ENCODE data around the gene AMIGO1.

AMIGO1 gene

DNA sequence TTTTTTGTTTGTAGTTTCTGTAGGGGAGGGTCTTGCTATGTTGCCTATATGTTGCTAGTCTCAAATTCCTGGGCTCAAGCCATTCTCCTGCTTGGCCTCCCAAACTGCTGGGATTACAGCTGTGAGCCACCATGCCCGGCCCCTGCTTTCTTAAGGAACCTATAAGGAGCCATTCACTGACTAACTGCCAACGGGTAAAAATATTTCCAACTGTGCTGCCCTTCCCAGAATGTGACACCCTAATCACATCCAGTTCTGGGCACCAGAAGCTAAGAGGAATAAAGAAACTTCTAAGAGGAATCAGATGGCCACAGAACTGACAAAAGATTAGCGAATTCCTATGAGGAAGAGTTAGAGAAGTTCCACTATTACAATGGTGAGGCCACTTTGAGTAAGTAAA lies 36.7 kb downstream of the AMIGO1 start:
- TF ChIP-seq, protein P1, sequence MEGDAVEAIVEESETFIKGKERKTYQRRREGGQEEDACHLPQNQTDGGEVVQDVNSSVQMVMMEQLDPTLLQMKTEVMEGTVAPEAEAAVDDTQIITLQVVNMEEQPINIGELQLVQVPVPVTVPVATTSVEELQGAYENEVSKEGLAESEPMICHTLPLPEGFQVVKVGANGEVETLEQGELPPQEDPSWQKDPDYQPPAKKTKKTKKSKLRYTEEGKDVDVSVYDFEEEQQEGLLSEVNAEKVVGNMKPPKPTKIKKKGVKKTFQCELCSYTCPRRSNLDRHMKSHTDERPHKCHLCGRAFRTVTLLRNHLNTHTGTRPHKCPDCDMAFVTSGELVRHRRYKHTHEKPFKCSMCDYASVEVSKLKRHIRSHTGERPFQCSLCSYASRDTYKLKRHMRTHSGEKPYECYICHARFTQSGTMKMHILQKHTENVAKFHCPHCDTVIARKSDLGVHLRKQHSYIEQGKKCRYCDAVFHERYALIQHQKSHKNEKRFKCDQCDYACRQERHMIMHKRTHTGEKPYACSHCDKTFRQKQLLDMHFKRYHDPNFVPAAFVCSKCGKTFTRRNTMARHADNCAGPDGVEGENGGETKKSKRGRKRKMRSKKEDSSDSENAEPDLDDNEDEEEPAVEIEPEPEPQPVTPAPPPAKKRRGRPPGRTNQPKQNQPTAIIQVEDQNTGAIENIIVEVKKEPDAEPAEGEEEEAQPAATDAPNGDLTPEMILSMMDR (IDR thresholded peaks at IDR 0.05; ENCODE audit: low read depth, low read length, missing control alignments), result no peak
- no peak for DNase-seq (ENCODE audit: low read depth)
- in situ Hi-C loops (cut with HindIII; ENCODE audit: low sequenced_read_pairs), result no loop called here
- no peak overlapping the region for H3K4me3 ChIP-seq (ENCODE audit: low read depth, low read length)

DNA sequence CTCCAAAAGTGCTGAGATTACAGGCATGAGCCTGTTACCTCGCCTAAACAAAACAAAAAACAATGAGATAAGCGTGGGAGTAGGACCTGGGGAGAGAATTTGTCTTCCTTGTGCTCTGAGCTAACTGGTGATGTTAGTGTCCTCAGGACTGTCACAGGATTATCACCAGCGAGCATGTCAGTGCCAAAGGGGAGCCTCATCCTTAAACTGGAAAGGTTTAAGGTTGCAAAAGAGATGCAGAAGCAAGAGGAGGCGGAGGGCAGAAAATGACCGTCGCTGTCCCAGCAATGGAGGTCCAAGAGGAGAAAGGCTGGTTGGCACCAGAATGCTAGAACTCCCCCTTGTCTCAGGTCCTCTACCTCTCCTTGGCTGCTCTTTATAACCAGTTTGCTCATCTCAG lies 39.3 kb downstream of the AMIGO1 start:
- in situ Hi-C loops (cut with HindIII; ENCODE audit: low sequenced_read_pairs), result no loop called here
- no peak for DNase-seq (ENCODE audit: low read depth)

DNA sequence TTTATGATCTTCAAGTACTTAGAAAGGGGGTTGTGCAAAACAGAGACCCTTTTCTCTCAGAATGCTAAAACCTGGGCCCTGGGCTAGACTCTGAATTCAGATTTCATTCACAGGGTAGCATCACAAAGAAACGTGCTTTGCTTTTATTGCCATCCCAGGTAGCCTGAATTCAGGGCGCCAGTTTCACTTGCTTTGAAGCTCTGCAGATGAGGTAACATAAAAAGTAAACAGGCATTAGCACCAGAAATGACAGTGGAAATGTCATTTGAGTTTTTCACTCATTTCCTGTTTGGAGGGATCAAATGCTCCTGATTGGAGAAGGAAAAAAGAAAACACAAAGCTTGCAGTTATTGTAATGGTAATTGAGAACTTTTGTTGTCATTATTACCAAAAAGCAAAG lies 40.6 kb downstream of the AMIGO1 start:
- no peak overlapping the region for H3K4me3 ChIP-seq (ENCODE audit: low read depth, low read length)
- TF ChIP-seq, protein P1 (IDR thresholded peaks at IDR 0.05; ENCODE audit: low read depth, low read length, missing control alignments), result no peak
- in situ Hi-C loops (cut with HindIII; ENCODE audit: low sequenced_read_pairs), result no loop called here
- DNase-seq (ENCODE audit: low read depth), result no peak

More for the DNA sequence above, 39.3 kb downstream of the AMIGO1 start:
- TF ChIP-seq, protein P1 (IDR thresholded peaks at IDR 0.05; ENCODE audit: low read depth, low read length, missing control alignments), result no peak
- no peak overlapping the region for H3K4me3 ChIP-seq (ENCODE audit: low read depth, low read length)

DNA sequence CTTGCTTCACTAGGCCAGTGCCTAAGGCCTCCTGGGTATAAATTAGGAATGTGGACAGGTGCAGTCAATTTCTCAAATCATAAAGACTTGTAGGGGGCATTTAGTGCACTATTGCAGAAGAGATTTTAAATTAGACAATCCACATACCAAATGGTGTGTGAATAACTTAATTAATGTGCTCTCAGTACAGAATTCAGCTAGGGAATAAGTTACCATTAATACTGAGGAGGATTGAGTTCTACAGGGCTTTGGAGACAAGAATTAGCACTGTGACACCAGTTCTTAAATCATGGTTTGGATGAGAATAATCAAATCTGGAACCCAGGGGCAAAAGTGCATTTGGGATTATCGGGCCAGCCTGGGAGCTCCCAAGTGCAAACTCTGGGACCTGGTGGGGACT lies 41.5 kb downstream of the AMIGO1 start:
- in situ Hi-C loops (cut with HindIII; ENCODE audit: low sequenced_read_pairs), result no loop called here
- no peak for DNase-seq (ENCODE audit: low read depth)
- H3K4me3 ChIP-seq (ENCODE audit: low read depth, low read length), result no peak overlapping the region
- TF ChIP-seq, protein P1 (IDR thresholded peaks at IDR 0.05; ENCODE audit: low read depth, low read length, missing control alignments), result no peak

DNA sequence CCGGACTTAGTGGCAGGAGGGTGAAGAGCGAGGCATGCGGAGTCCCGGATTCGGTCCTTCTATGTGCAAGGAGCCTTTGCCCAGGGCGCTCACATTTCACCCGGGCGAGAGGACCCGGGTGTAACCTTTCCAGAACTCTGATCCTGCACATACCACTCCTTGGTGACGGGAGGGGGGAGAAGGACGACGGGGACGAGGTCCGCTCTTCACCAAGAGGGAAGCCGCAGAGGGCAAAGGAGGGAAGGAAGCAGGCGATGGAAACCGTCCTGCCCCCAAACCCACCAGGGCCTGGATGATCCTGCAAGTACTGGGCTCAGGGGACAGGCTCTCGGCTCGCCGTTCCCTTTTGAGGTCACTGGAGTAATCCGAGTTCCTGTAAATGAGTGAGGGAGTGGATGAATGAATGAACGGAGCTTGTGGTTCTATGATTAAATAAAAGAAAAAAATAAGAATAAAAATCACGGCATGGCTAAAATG lies 42.2 kb downstream of the AMIGO1 start:
- no peak overlapping the region for H3K4me3 ChIP-seq (ENCODE audit: low read depth, low read length)
- DNase-seq (ENCODE audit: low read depth), result no peak
- TF ChIP-seq, protein P1 (IDR thresholded peaks at IDR 0.05; ENCODE audit: low read depth, low read length, missing control alignments), result no peak
- in situ Hi-C loops (cut with HindIII; ENCODE audit: low sequenced_read_pairs), result no loop called here

DNA sequence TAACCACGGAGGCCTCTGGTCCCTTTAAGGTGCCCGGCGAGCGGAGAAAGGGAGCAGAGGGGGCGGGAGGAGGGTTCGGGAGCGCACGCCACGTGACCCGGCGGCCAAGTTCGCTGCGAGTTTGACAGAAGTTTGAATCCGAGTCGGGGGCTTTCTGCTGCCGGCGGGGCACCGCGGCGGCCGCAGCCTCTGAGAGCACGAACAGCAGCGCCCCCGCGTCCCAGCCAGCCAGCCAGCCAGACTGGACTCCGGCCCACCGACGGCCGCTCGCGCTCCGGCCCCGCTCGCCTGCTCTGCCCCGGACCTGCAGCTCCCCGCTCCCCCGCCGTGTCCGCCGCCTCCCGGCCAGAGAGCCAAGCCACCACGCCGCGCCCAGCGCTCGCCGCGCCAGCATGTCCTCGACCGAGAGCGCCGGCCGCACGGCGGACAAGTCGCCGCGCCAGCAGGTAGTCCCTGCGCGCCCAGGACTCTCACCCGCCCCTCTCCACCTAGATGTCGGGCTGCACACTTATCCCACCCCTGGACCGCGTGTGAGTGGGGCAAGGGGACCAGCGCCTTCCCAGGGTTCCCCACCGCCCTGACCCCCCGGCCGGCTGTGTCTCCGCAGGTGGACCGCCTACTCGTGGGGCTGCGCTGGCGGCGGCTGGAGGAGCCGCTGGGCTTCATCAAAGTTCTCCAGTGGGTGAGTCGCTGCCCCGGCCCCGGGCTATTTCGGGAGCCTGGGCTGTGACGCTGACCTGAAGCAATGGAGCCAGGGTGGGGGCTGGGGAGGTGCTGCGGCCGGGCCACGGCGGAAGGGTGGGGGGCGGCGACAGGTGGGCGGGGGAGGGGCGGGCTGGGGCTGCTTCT lies 42.9 kb downstream of the AMIGO1 start, which contains the start of gene SYPL2:
Gene SYPL2, plus strand, starts transcription at position 95 of the 849 bp plus-strand sequence. Its CDS starts 298 bp downstream, at position 393.
- in situ Hi-C loops (cut with HindIII; ENCODE audit: low sequenced_read_pairs), result no loop called here
- peak within 1 kb of the TSS; percentile 38 for H3K4me3 ChIP-seq (ENCODE audit: low read depth, low read length)
- TF ChIP-seq, protein P1 (IDR thresholded peaks at IDR 0.05; ENCODE audit: low read depth, low read length, missing control alignments), result no peak
- DNase-seq (ENCODE audit: low read depth), result no peak

Data from astrocyte of the cerebellum (primary cell).